Ishikawa (cell line): ENCODE data around the gene PCBD2.

ENCODE experiments used
- CEBPB ChIP-seq: IDR thresholded peaks from 2 replicates; pipeline ENCODE4 v1.6.1; 2012
- CREB1 ChIP-seq: IDR thresholded peaks from 2 replicates; pipeline ENCODE4 v1.6.1; 2012; ENCODE audit warnings: low read depth
- EGR1 ChIP-seq: IDR thresholded peaks from 2 replicates; pipeline ENCODE4 v1.6.1; 2012
- EP300 ChIP-seq: IDR thresholded peaks from 2 replicates; pipeline ENCODE4 v1.6.1; 2012; ENCODE audit warnings: borderline replicate concordance
- FOXM1 ChIP-seq: IDR thresholded peaks from 2 replicates; pipeline ENCODE4 v1.6.1; 2012; ENCODE audit warnings: low read depth, borderline replicate concordance
- MAX ChIP-seq: IDR thresholded peaks from 2 replicates; pipeline ENCODE4 v1.6.1; 2012
- NFIC ChIP-seq: IDR thresholded peaks from 2 replicates; pipeline ENCODE4 v1.6.1; 2012
- RAD21 ChIP-seq: IDR thresholded peaks from 2 replicates; pipeline ENCODE4 v1.6.1; 2012; ENCODE audit warnings: low read depth
- REST ChIP-seq: IDR thresholded peaks from 2 replicates; pipeline ENCODE4 v1.6.1; 2012; ENCODE audit warnings: low read depth, mild to moderate bottlenecking
- TAF1 ChIP-seq: IDR thresholded peaks from 2 replicates; pipeline ENCODE4 v1.6.1; 2012; ENCODE audit warnings: low read depth, mild to moderate bottlenecking
- TCF12 ChIP-seq: IDR thresholded peaks from 2 replicates; pipeline ENCODE4 v1.6.1; 2012; ENCODE audit warnings: low read depth
- TEAD4 ChIP-seq: IDR thresholded peaks from 2 replicates; pipeline ENCODE4 v1.6.1; 2012
- USF1 ChIP-seq: IDR thresholded peaks from 2 replicates; pipeline ENCODE4 v1.6.1; 2012
- YY1 ChIP-seq: IDR thresholded peaks from 2 replicates; pipeline ENCODE4 v1.6.1; 2012; ENCODE audit warnings: low read depth
- ZBTB7A ChIP-seq: IDR thresholded peaks from 2 replicates; pipeline ENCODE4 v1.6.1; 2012; ENCODE audit warnings: low read depth

Gene PCBD2

GRCh38 chr5:134992148-134992547 is 87.2 kb downstream of the PCBD2 start:
- TF ChIP-seq USF1 (no peak), NFIC (no peak), YY1 (no peak), MAX (no peak), TEAD4 (no peak)

- no peak for TF ChIP-seq YY1
- no peak for TF ChIP-seq CEBPB
- TF ChIP-seq NFIC: no peak
- no peak for TF ChIP-seq CREB1
- TF ChIP-seq ZBTB7A: no peak
- TF ChIP-seq FOXM1: no peak
Measured at GRCh38 chr5:134993161-134993560, 88.2 kb downstream of the PCBD2 start.

- TF ChIP-seq ZBTB7A (no peak), NFIC (no peak), USF1 (no peak), FOXM1 (no peak), REST (no peak), MAX (no peak), RAD21 (no peak), TAF1 (no peak), CREB1 (no peak), EP300 (no peak), CEBPB (no peak), YY1 (no peak), EGR1 (no peak), TEAD4 (no peak), TCF12 (no peak)
Measured at GRCh38 chr5:134994560-134995156, 89.7 kb downstream of the PCBD2 start.

- TF ChIP-seq TEAD4 (no peak), YY1 (no peak)
Measured at GRCh38 chr5:134995850-134996402, 91.0 kb downstream of the PCBD2 start.

GRCh38 chr5:134997015-134997414 is 92.1 kb downstream of the PCBD2 start:
- TF ChIP-seq FOXM1: no peak
- TF ChIP-seq NFIC: no peak
- TF ChIP-seq MAX: no peak
- TF ChIP-seq USF1: no peak
- no peak for TF ChIP-seq CREB1
- TF ChIP-seq EGR1: no peak
- TF ChIP-seq TAF1: no peak
- TF ChIP-seq TEAD4: no peak
- TF ChIP-seq CEBPB: no peak
- TF ChIP-seq EP300: no peak
- no peak for TF ChIP-seq ZBTB7A
- TF ChIP-seq YY1: no peak
- no peak for TF ChIP-seq TCF12
- TF ChIP-seq RAD21: no peak
- TF ChIP-seq REST: no peak

GRCh38 chr5:135004376-135004775 is 99.4 kb downstream of the PCBD2 start:
- TF ChIP-seq NFIC (no peak), ZBTB7A (no peak), REST (no peak), TEAD4 (no peak), CREB1 (no peak), USF1 (no peak), CEBPB (no peak), MAX (no peak), EGR1 (no peak), FOXM1 (no peak), RAD21 (no peak), EP300 (no peak), TAF1 (no peak), YY1 (no peak), TCF12 (no peak)
